Stimulated activated CD4-positive, alpha-beta T cell treated with anti-CD3 and anti-CD28 coated beads, Interleukin-12 subunit alpha, Interleukin-12 subunit beta, amount 100 ng/mL, for 4 hours (primary cell): Measurements from ENCODE around the gene WNT3A.

ENCODE experiments used
- DNase-seq: peaks from one replicate; pipeline ENCODE4 v3.0.0-alpha.2; 2020

The WNT3A gene

GRCh38 chr1:228088586-228089498 lies 82.0 kb downstream of the WNT3A start:
- no peak for DNase-seq

- DNase-seq: no peak
These were observed 83.0 kb downstream of the WNT3A start for GRCh38 chr1:228089519-228090380.

- DNase-seq: no peak
These were observed 83.8 kb downstream of the WNT3A start for GRCh38 chr1:228090613-228091081.

- DNase-seq: no peak
These were observed 84.3 kb downstream of the WNT3A start for GRCh38 chr1:228091084-228091483.

- DNase-seq: no peak
These were observed 85.7 kb downstream of the WNT3A start for GRCh38 chr1:228092342-228093049.

- DNase-seq: no peak
These were observed 86.5 kb downstream of the WNT3A start for GRCh38 chr1:228093050-228093906.

GRCh38 chr1:228094432-228095016 lies 87.7 kb downstream of the WNT3A start:
- DNase-seq: no peak

GRCh38 chr1:228095161-228095560 lies 88.4 kb downstream of the WNT3A start:
- DNase-seq: no peak

- no peak for DNase-seq
These were observed 89.1 kb downstream of the WNT3A start for GRCh38 chr1:228095938-228096337.

- DNase-seq: no peak
These were observed 89.9 kb downstream of the WNT3A start for GRCh38 chr1:228096416-228097332.

GRCh38 chr1:228097333-228098081 lies 90.7 kb downstream of the WNT3A start:
- no peak for DNase-seq

GRCh38 chr1:228098323-228098931 lies 91.6 kb downstream of the WNT3A start:
- DNase-seq: no peak

GRCh38 chr1:228099331-228099732 lies 92.5 kb downstream of the WNT3A start:
- no peak for DNase-seq

GRCh38 chr1:228100822-228101613 lies 94.2 kb downstream of the WNT3A start:
- no peak for DNase-seq

- no peak for DNase-seq
These were observed 94.8 kb downstream of the WNT3A start for GRCh38 chr1:228101614-228101993.

- peak; percentile 54 for DNase-seq
These were observed 95.4 kb downstream of the WNT3A start for GRCh38 chr1:228101994-228102790.

- peak; percentile 95 for DNase-seq
These were observed 96.2 kb downstream of the WNT3A start, which contains the start of gene C1orf35 for GRCh38 chr1:228102791-228103620. TSS of gene C1orf35 (minus strand) at chr1:228103325. CDS start at chr1:228103227, 98 bp downstream.
